Adipose tissue (tissue), 3 donors: ENCODE data around the gene ABCF1. TPM values are rescaled to one million over a fixed set of nuclear protein-coding genes. Genes with fewer than 3 reads are reported as not detected.
A peak's percentile ranks its signal among the peaks of the same experiment; 100 is the strongest.

Experiments
- H3K27ac ChIP-seq: one replicate; pipeline ENCODE4 v1.5.1; 2013; ENCODE audit warnings: low read depth, low read length
- WGBS, 3 donors: extraction: QIAGEN DNeasy Blood & Tissue Kit; methylation state at CpG; one replicate each; pipeline ENCODE4 v1.1.7; 2013; 5-methylcytosine and 5-hydroxymethylcytosine counted together
- polyA plus RNA-seq, 3 donors: library from polyadenylated mRNA; stranded (reverse); fragments of 200-250 nt; gene quantifications; one replicate each; pipeline ENCODE4 v1.2.3, GENCODE V29; 2013
- donor health status: healthy with polysubstance abuse.
- donor health status: Bipolar disorder and iron deficiency.
- donor health status: healthy.

Gene ABCF1
- polyA plus RNA-seq, 3 donors: 18.3 to 46.5 (median 24.6) TPM

- peak within 1 kb of the TSS; percentile 96 for H3K27ac ChIP-seq
- 0 to 1% (median 1%) methylated on average over 58 to 71 of the region's 71 CpGs for WGBS, 3 donors
Observed at GRCh38 chr6:30556066-30556905, 15.0 kb upstream of the ABCF1 start, which contains the start of gene GNL1. Gene GNL1 (minus strand): TSS chr6:30556489. CDS start chr6:30556203, 286 bp downstream.

- 0 to 1% (median 0%) methylated on average over 42 of the region's 42 CpGs for WGBS, 3 donors
- peak within 1 kb of the TSS; percentile 96 for H3K27ac ChIP-seq
Observed at GRCh38 chr6:30556906-30557682, 14.1 kb upstream of the ABCF1 start, which contains the start of gene PRR3. Gene PRR3 (plus strand): TSS chr6:30557295. CDS start chr6:30557345, 50 bp downstream.

- 2 to 6% (median 3%) methylated on average over 6 of the region's 6 CpGs for WGBS, 3 donors
Observed at GRCh38 chr6:30557683-30557981, 13.6 kb upstream of the ABCF1 start.

GRCh38 chr6:30560930-30561329, 10.3 kb upstream of the ABCF1 start:
- 90 to 97% (median 94%) methylated on average over 3 of the region's 3 CpGs for WGBS, 3 donors
- H3K27ac ChIP-seq: no peak overlapping the region

More at GRCh38 chr6:30557683-30557981, 13.6 kb upstream of the ABCF1 start:
- H3K27ac ChIP-seq: peak overlapping the region; percentile 19

DNA sequence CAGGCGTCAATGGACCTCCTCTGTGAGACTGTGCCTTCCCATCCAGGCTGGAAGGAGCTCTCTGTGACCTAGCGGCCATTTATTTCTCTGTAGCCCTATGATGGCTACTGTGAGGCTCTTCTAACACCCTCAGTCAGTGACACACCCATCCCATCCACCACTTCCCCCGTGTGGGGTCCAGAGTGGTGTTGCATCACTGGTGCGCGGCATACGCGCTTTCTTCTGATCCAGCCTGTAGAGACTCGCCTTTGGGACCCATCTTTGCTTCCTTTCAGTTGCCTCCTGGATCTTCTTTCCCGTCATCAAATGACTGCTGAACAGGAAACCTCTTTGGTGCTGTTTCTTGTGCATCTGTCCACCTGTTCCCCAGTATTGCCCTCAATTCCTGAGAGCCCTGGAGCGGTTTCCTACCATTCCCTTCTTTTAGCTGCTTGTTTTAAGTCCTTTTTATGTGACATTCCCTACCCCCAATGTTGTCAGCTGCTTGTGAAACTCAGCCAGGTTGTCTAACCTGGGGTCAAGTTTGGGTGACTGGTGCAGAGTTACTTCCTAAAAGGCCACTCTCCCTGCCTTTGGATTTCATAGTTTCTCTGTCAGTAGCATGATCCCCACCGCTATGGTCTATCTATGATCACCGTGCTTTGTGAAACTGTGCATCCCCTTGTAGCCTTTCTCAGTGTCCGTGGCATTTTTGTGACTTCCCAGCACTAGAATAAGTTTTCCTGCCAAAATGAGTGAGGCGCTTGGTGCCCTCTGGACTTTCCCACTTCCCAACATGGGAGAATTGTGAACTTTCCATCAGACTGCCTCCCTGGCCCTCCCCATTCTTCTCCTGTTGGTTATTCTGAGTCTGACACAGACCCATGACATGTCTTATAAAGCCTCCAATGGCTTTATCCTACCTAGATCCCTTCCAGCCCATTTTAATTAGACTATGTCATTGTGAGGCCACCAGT, 8.5 kb upstream of the ABCF1 start:
- WGBS, 3 donors: 85 to 92% (median 86%) methylated on average over 14 of the region's 14 CpGs
- no peak overlapping the region for H3K27ac ChIP-seq

GRCh38 chr6:30564114-30564513, 7.1 kb upstream of the ABCF1 start:
- 91 to 97% (median 95%) methylated on average over 1 of the region's 1 CpG for WGBS, 3 donors

DNA sequence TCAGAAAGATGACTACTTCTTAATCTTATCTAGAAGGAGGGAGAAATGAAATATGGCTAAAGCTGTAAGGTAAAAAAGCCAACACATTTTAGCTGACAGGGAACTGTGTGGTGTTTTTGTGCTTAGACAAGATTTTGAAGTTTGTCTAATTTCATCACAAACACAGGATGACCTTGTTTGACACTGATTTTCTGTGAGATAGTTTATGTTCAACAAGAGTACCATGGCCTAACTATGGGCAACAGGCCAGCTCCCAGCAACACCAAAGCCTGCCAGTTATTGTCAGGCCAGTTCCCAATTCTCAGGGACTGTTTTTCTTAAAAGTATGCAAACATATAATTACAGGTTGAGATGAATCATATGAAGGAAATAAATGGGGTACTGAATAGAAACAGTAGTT, 5.5 kb upstream of the ABCF1 start:
- no peak overlapping the region for H3K27ac ChIP-seq

More at GRCh38 chr6:30564114-30564513, 7.1 kb upstream of the ABCF1 start:
- H3K27ac ChIP-seq: no peak overlapping the region

GRCh38 chr6:30568245-30568644, 3.0 kb upstream of the ABCF1 start:
- H3K27ac ChIP-seq: no peak overlapping the region
- 62 to 78% (median 75%) methylated on average over 3 of the region's 3 CpGs for WGBS, 3 donors

- no peak overlapping the region for H3K27ac ChIP-seq
Observed at GRCh38 chr6:30570263-30570662, 979 bp upstream of the ABCF1 start.

GRCh38 chr6:30570740-30571074, 535 bp upstream of the ABCF1 start:
- WGBS, 3 donors: 1 to 3% (median 1%) methylated on average over 18 of the region's 18 CpGs
- no peak overlapping the region for H3K27ac ChIP-seq

More at GRCh38 chr6:30570263-30570662, 979 bp upstream of the ABCF1 start:
- WGBS, 3 donors: 36 to 91% (median 78%) methylated on average over 1 of the region's 1 CpG

DNA sequence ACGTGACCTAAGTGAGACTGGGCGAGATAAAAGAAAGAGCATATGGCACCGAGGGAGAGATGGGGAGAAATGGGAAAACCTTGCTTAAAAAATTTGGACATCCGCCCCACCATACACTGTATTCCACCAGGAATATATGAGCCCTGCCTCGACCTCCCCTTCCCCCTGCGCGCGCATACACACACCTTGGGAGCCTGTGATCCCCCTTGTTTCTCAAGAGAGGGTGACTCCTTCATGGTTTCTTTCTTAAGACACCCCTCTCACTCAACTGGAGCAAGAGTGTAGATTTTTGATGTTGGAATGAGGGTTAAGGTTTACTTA, 480 bp downstream of the ABCF1 start:
- 0 to 3% (median 1%) methylated on average over 8 of the region's 8 CpGs for WGBS, 3 donors
- no peak overlapping the region for H3K27ac ChIP-seq

DNA sequence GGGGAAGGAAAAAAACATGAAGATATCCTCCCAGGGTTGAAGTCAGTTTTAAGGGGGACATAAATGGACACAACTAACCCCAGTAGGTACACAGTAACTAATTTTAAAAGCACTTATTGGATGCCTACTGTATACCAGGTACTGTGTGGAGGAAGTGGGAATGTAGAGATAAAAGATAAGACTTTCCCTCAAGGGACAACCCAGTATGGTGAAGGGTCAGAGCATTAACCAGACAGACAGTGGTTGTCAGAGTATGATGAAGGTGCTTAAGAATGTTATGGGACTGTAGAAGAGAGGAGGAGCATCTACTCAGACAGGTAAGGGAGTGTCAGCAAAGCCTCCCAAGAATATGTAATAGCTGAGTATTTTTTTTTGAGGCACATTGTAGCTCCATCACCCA, 906 bp downstream of the ABCF1 start:
- H3K27ac ChIP-seq: no peak overlapping the region

DNA sequence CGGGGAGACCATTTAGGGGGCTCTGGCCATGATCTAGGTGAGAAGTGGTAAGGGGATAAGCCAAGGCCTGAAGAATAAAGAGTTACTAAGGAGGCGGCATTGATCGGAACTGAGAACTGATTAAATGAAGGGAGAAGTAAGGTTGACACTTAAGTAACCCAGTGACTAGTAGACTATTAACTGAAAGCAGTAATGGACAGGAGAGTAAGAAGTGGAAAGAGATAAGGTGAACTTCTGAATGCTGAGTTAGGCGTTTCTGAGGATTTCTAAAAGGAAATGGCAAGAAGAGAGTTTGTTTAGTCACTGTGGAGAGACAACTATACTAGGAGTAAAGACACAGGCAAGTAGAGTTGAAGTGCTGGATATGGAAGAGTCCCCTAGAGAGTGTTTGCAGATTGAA, 1.9 kb downstream of the ABCF1 start:
- no peak overlapping the region for H3K27ac ChIP-seq
- 33 to 75% (median 66%) methylated on average over 4 of the region's 4 CpGs for WGBS, 3 donors

DNA sequence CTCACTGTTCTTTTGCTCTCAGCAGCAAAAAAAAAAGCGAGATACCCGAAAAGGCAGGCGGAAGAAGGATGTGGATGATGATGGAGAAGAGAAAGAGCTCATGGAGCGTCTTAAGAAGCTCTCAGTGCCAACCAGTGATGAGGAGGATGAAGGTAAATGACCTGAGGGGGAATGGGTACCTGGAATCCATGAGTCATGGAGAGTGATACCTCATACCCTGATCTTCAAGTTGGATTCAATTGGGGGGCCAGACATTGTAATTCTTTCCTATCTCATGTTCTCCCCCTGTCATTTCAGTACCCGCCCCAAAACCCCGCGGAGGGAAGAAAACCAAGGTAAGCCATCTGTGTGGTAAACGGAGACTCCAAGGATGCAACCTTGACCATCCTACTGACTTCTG, 6.8 kb downstream of the ABCF1 start:
- no peak overlapping the region for H3K27ac ChIP-seq
- WGBS, 3 donors: 89 to 98% (median 93%) methylated on average over 8 of the region's 8 CpGs

GRCh38 chr6:30583921-30584320, 12.7 kb downstream of the ABCF1 start:
- 81 to 94% (median 94%) methylated on average over 3 to 5 of the region's 5 CpGs for WGBS, 3 donors
- H3K27ac ChIP-seq: no peak overlapping the region

DNA sequence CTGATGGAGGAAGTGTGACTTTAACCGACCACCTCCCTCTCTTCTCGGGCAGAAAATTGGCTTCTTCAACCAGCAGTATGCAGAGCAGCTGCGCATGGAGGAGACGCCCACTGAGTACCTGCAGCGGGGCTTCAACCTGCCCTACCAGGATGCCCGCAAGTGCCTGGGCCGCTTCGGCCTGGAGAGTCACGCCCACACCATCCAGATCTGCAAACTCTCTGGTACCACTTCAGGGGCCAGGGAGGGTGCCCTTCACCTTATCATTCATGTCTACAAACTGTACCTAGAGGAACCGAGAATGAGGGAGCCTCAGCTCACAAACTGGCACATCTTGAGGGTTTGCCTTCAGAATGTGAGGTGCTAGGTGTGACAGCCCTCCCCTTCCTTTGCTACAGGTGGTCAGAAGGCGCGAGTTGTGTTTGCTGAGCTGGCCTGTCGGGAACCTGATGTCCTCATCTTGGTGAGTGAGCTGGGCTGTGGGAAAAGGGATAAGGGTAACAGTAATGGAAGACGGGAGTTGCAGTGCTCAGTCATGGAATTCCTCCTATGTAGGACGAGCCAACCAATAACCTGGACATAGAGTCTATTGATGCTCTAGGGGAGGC, 18.6 kb downstream of the ABCF1 start:
- WGBS, 3 donors: 89 to 94% (median 94%) methylated on average over 15 of the region's 15 CpGs

GRCh38 chr6:30590509-30590908, 19.3 kb downstream of the ABCF1 start:
- WGBS, 3 donors: 73 to 79% (median 77%) methylated on average over 8 of the region's 8 CpGs
- H3K27ac ChIP-seq: no peak overlapping the region

More for the DNA sequence above, 18.6 kb downstream of the ABCF1 start:
- no peak overlapping the region for H3K27ac ChIP-seq

DNA sequence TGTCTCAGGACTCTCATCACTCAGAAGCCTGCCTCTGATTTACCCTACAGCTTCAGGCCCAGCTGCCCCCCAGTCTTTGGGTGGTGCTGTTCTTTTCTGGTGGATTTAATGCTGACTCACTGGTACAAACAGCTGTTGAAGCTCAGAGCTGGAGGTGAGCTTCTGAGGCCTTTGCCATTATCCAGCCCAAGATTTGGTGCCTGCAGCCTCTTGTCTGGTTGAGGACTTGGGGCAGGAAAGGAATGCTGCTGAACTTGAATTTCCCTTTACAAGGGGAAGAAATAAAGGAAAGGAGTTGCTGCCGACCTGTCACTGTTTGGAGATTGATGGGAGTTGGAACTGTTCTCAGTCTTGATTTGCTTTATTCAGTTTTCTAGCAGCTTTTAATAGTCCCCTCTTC, 19.8 kb downstream of the ABCF1 start:
- WGBS, 3 donors: 41 to 57% (median 55%) methylated on average over 1 of the region's 1 CpG
- H3K27ac ChIP-seq: no peak overlapping the region
